Vein endothelial cell (primary cell): ENCODE results near the gene TSPAN3. TPM values are rescaled to one million over a fixed set of nuclear protein-coding genes. Genes with fewer than 3 reads are reported as not detected.

ENCODE experiments used
- total RNA-seq: library from RNA; depleted of rRNA; stranded (reverse); fragments of >200 nt; gene quantifications from 2 replicates; pipeline ENCODE4 v1.2.3, GENCODE V29; 2012

TSPAN3 gene
- 242 and 315 TPM in 2 replicates for total RNA-seq

DNA sequence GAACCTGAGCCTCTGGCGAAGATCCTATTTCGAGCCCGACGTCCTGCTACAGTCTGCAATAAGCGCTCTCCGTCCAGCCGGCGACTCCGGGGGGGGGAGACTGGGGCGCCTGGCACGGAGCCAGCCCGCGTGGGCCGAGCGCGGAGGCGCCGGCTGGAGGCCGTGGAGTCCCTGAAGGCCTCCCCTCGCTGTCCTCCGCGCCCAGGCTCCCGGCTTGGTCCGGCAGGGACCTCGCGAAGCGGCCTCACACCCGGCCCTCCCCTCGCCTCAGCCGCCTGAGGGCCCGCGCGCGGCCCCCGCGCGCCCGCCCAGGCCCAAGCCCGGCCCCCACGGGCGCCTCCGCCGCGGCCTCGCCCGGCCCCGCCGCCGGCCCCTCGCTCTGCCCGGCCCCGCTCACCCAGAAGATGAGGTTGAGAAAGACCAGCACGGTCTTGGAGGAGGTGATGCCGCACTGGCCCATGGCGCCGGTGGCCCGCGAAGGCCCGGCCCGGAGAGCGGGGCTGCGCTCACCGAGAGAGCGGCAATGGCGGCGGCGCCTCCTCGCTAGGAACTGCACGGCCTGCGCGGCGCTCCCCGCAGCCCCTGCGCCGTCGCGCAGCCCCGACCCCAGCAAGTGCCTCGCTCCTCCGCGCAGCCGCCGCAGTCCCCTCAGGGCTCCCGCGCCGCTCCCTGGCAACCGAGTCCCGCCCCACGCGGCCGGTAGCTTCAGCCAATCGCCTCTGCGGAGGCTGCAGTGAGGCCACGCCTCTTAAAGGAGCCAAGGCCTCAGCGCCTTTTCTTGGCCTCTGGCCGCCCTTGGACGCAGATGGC, at the start of gene TSPAN3:
TSS of gene TSPAN3 (minus strand) at position 615 of the 810 bp plus-strand sequence. CDS start at position 460, 155 bp downstream.

DNA sequence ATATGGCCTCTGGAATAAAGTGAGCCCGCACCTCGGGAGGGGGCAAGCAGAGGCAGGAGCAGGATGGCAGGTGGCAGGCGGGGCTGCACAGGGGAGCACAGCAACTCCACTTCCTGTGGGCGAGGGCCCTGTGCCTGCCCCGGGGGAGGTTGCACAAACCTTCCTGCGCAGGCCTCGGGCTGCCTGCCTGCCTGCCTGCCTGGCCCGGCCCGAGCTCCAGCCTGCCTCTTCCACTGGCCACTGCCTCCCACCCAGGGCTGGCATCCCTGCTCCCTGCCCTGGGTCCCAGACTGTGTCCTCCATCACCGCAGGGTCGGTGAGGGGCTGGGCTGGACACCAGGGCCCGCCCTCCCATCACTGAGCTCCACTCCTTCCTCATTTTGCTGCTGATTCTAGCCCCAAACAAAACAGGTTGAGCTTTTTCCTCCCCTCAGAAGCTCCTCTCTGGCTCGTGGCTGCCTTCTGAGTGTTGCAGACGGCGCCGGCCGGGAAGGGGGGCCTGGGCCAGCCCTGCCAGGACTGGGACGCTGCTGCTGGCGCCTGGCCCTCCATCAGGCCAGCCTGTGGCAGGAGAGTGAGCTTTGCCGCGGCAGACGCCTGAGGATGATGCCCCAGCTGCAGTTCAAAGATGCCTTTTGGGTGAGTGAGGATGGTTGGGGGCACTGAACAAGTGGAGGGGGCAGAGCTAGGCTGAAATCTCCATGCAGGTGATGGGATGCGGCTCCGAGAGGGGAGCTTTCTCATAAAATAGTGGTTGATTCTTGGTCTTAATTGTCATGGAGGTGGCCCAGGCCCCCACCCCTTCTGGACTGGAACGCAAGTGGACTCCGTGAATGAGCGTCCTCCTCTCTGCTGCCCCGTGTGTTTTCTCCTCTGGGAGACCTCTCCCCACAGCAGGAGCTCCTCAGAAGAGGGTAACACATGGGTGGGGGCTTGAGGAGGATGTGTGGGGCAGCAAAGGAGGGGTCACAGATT, 75.7 kb downstream of the TSPAN3 start, which contains the start of gene PSTPIP1:
TSS of gene PSTPIP1 (plus strand) at position 156 of the 975 bp plus-strand sequence. CDS start at position 604, 448 bp downstream.

Other genes with a start within 250 kb of the TSPAN3 start
- 5.6 and 7.8 TPM in 2 replicates for gene SCAPER, start 165.8 kb downstream of the TSPAN3 start, total RNA-seq
- gene RCN2, start 139.4 kb downstream of the TSPAN3 start, total RNA-seq, result 39.2 and 52.9 TPM in 2 replicates
- not detected in 2 replicates for gene PSTPIP1, start 76.0 kb downstream of the TSPAN3 start, total RNA-seq